Trophoblast cell (in vitro differentiated cells and primary cell): ENCODE results near the gene BHLHE41.

Experiments used
- DNase-seq, 2 donors: peaks; one replicate each; pipeline ENCODE4 v3.0.0-alpha.2; 2016
- H2AFZ ChIP-seq: 2 replicates; pipeline ENCODE4 v1.6.1; 2013; ENCODE audit warnings: low read length, moderate library complexity, mild to moderate bottlenecking; ENCODE audit not compliant: insufficient read depth, poor library complexity
- H2AK5ac ChIP-seq: 2 replicates; pipeline ENCODE4 v1.6.1; 2013; ENCODE audit warnings: mild to moderate bottlenecking, low read length
- H2BK120ac ChIP-seq: 2 replicates; pipeline ENCODE4 v1.6.1; 2013; ENCODE audit warnings: low read length, mild to moderate bottlenecking, moderate library complexity; ENCODE audit not compliant: insufficient read depth, poor library complexity
- H2BK12ac ChIP-seq: 2 replicates; pipeline ENCODE4 v1.6.1; 2013; ENCODE audit warnings: mild to moderate bottlenecking, low read length, moderate library complexity
- H2BK5ac ChIP-seq: 2 replicates; pipeline ENCODE4 v1.6.1; 2013; ENCODE audit warnings: low read length, low read depth, moderate library complexity, mild to moderate bottlenecking; ENCODE audit not compliant: poor library complexity
- H3K14ac ChIP-seq: 2 replicates; pipeline ENCODE4 v1.6.1; 2013; ENCODE audit warnings: mild to moderate bottlenecking, low read length
- H3K18ac ChIP-seq: 2 replicates; pipeline ENCODE4 v1.6.1; 2013; ENCODE audit warnings: mild to moderate bottlenecking, low read length
- H3K23ac ChIP-seq: 2 replicates; pipeline ENCODE4 v1.6.1; 2013; ENCODE audit warnings: low read length
- H3K27ac ChIP-seq: 2 replicates; pipeline ENCODE4 v1.5.1; 2013; ENCODE audit warnings: low read depth, mild to moderate bottlenecking, inconsistent platforms, low read length, moderate library complexity
- H3K27me3 ChIP-seq: 2 replicates; pipeline ENCODE4 v1.6.1; 2013; ENCODE audit warnings: inconsistent platforms, mild to moderate bottlenecking, low read length, moderate library complexity; ENCODE audit not compliant: insufficient read depth
- H3K36me3 ChIP-seq, 2 experiments: 1 replicate in 1 of 2; 2 replicates in 1 of 2; pipeline ENCODE4 v1.6.1; 2013; ENCODE audit warnings: low read length in 2 of 2, mild to moderate bottlenecking in 2 of 2, moderate library complexity in 1 of 2; ENCODE audit not compliant: insufficient read depth in 2 of 2, control insufficient read depth in 1 of 2
- H3K4ac ChIP-seq: 2 replicates; pipeline ENCODE4 v1.6.1; 2013; ENCODE audit warnings: low read depth, mild to moderate bottlenecking, low read length, moderate library complexity
- H3K4me1 ChIP-seq, 2 experiments: 1 replicate in 1 of 2; 2 replicates in 1 of 2; pipeline ENCODE4 v1.6.1; 2013; ENCODE audit warnings: low read length in 2 of 2, mild to moderate bottlenecking in 2 of 2, moderate library complexity in 1 of 2; ENCODE audit not compliant: insufficient read depth in 2 of 2, control insufficient read depth in 1 of 2
- H3K4me2 ChIP-seq: 2 replicates; pipeline ENCODE4 v1.6.1; 2013; ENCODE audit warnings: inconsistent platforms, mild to moderate bottlenecking, low read length, moderate library complexity
- H3K4me3 ChIP-seq: 2 replicates; pipeline ENCODE4 v1.5.1; 2013; ENCODE audit warnings: mild to moderate bottlenecking, low read depth, low read length, inconsistent platforms
- H3K79me1 ChIP-seq: one replicate; pipeline ENCODE4 v1.6.1; 2013; ENCODE audit warnings: low read length
- H3K79me2 ChIP-seq: 2 replicates; pipeline ENCODE4 v1.6.1; 2013; ENCODE audit warnings: low read length, mild to moderate bottlenecking; ENCODE audit not compliant: control insufficient read depth, insufficient read depth, poor library complexity
- H3K9ac ChIP-seq: 2 replicates; pipeline ENCODE4 v1.6.1; 2013; ENCODE audit warnings: mild to moderate bottlenecking, low read length
- H3K9me3 ChIP-seq: 2 replicates; pipeline ENCODE4 v1.6.1; 2013; ENCODE audit warnings: low read depth, mild to moderate bottlenecking, control low read depth, inconsistent platforms, low read length; ENCODE audit not compliant: insufficient read depth
- H4K12ac ChIP-seq: 2 replicates; pipeline ENCODE4 v1.6.1; 2013; ENCODE audit warnings: low read depth, mild to moderate bottlenecking, low read length, moderate library complexity
- H4K8ac ChIP-seq: 2 replicates; pipeline ENCODE4 v1.6.1; 2013; ENCODE audit warnings: low read depth, mild to moderate bottlenecking, low read length, moderate library complexity
- H4K91ac ChIP-seq: one replicate; pipeline ENCODE4 v1.6.1; 2013; ENCODE audit warnings: low read depth, mild to moderate bottlenecking, low read length, moderate library complexity
- WGBS: extraction: QIAGEN DNeasy Blood & Tissue Kit; methylation state at CpG from one replicate; pipeline ENCODE4 v1.1.7; 2013; ENCODE audit warnings: missing lambda C conversion rate; ENCODE audit not compliant: insufficient read length, insufficient coverage; ENCODE audit errors: extremely low coverage; 5-methylcytosine and 5-hydroxymethylcytosine counted together

The BHLHE41 gene

DNA sequence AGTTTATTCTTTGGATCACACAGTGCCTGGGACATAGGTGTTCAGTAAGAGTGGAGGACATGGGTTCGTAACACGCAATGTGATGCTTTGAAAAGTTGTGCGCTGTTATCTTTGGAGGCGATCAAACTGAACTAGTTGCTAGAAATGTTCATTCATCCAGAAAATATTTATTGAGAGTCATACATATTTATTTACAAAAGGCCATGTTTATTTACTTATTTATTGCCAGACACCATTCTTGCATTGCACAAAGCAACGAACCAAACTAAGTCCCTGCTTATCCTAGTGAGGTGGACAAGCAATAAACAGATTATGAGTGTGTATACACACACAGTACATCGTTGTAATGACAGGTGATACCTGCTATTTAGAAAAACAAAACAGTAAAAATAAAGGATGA, 12.6 kb downstream of the BHLHE41 start:
- Histone ChIP-seq H3K4ac (no peak overlapping the region), H2BK12ac (no peak overlapping the region), H3K4me3 (no peak overlapping the region), H3K27me3 (no peaks in the 10 kb centered on the region), H3K14ac (no peak overlapping the region), H2BK5ac (no peak overlapping the region), H4K91ac (no peak overlapping the region), H3K79me2 (no peaks in the 10 kb centered on the region), H3K4me1 (peaks cover 2 to 4% of the 10 kb centered on the region in 2 experiments), H2AFZ (no peak overlapping the region), H2AK5ac (no peak overlapping the region), H2BK120ac (no peak overlapping the region), H3K9me3 (no peaks in the 10 kb centered on the region), H3K4me2 (no peak overlapping the region), H3K27ac (no peak overlapping the region), H3K36me3 (no peaks in the 10 kb centered on the region), H4K8ac (no peak overlapping the region), H3K18ac (no peak overlapping the region), H3K79me1 (peaks cover 6% of the 10 kb centered on the region), H3K9ac (no peak overlapping the region), H4K12ac (no peak overlapping the region), H3K23ac (no peak overlapping the region)
- peak in 1 of 2 donors; percentile 56 for DNase-seq
- no CpG with 5 or more reads among the region's 6 CpGs for WGBS

- Histone ChIP-seq H4K12ac (no peak overlapping the region), H3K27me3 (no peaks in the 10 kb centered on the region), H3K4ac (no peak overlapping the region), H3K4me2 (no peak overlapping the region), H3K4me3 (no peak overlapping the region), H3K4me1 (peaks cover 2 to 4% of the 10 kb centered on the region in 2 experiments), H2BK120ac (no peak overlapping the region), H3K27ac (no peak overlapping the region), H3K9me3 (no peaks in the 10 kb centered on the region), H3K14ac (no peak overlapping the region), H4K91ac (no peak overlapping the region), H4K8ac (no peak overlapping the region), H3K36me3 (no peaks in the 10 kb centered on the region), H3K79me1 (peaks cover 5% of the 10 kb centered on the region), H2AFZ (no peak overlapping the region), H3K79me2 (no peaks in the 10 kb centered on the region), H2AK5ac (no peak overlapping the region), H3K9ac (no peak overlapping the region), H2BK5ac (no peak overlapping the region), H3K23ac (no peak overlapping the region), H3K18ac (no peak overlapping the region), H2BK12ac (no peak overlapping the region)
- WGBS: no CpG with 5 or more reads among the region's 10 CpGs
- no peak for DNase-seq
These were observed 15.4 kb downstream of the BHLHE41 start for GRCh38 chr12:26109343-26109881.

DNA sequence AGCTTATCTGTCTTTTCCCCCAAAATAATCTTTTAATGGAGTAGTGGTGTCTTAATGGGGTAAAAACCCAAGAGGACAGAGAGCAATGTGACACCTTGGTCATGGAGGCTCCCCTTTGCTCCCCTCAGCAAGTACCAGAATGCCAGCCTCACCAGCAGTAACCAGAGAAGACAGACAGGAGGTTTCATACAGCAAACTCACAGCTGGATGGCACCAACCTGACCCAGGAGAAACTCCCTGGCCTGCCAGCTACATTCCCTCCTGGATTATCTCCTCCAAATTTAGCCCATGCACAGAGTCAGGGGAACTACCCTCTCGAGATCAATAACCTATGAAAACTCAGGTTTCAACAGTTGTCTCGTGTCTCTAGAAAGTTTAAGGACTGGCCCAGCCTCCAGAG, 15.9 kb downstream of the BHLHE41 start:
- peaks cover under 1% of the 10 kb centered on the region for H3K79me1 ChIP-seq
- H3K9ac ChIP-seq: no peak overlapping the region
- peaks cover 2 to 4% of the 10 kb centered on the region in 2 experiments for H3K4me1 ChIP-seq
- H3K18ac ChIP-seq: no peak overlapping the region
- no peaks in the 10 kb centered on the region for H3K9me3 ChIP-seq
- H3K4ac ChIP-seq: no peak overlapping the region
- no CpG with 5 or more reads among the region's 2 CpGs for WGBS
- no peak for DNase-seq
- H4K12ac ChIP-seq: no peak overlapping the region
- no peak overlapping the region for H3K27ac ChIP-seq
- H4K8ac ChIP-seq: no peak overlapping the region
- H3K27me3 ChIP-seq: no peaks in the 10 kb centered on the region
- no peak overlapping the region for H4K91ac ChIP-seq
- no peaks in the 10 kb centered on the region for H3K79me2 ChIP-seq
- H3K14ac ChIP-seq: no peak overlapping the region
- H3K4me3 ChIP-seq: no peak overlapping the region
- no peak overlapping the region for H2AK5ac ChIP-seq
- H3K36me3 ChIP-seq: no peaks in the 10 kb centered on the region
- no peak overlapping the region for H3K4me2 ChIP-seq
- H2BK5ac ChIP-seq: no peak overlapping the region
- H2AFZ ChIP-seq: no peak overlapping the region
- no peak overlapping the region for H2BK12ac ChIP-seq
- H3K23ac ChIP-seq: no peak overlapping the region
- no peak overlapping the region for H2BK120ac ChIP-seq

DNA sequence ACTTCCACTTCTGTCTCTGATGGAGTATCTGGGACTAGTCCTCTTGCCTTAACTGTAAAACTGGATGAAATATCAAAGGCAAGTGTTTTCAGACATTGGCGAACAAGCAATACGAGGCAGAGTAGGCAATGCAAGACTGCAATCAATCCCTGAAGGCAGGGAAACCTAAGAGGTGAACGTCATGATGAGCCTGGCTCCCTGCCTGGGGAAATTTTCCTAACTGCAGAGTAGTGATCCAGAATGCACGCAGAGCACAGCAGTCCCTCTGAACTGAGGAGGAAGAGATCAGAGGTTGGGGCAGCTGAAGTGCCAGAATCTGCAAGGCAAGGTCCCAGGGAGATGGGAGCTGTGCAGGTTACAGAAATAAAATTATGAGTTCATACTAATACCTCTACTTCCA, 18.5 kb downstream of the BHLHE41 start:
- H3K27ac ChIP-seq: no peak overlapping the region
- no peak overlapping the region for H4K8ac ChIP-seq
- no peak overlapping the region for H2AFZ ChIP-seq

More for the DNA sequence above, 18.5 kb downstream of the BHLHE41 start:
- H3K9ac ChIP-seq: no peak overlapping the region
- no peak overlapping the region for H3K23ac ChIP-seq
- H2BK120ac ChIP-seq: no peak overlapping the region
- no peak overlapping the region for H2BK12ac ChIP-seq
- H2BK5ac ChIP-seq: no peak overlapping the region
- H3K4ac ChIP-seq: no peak overlapping the region
- H2AK5ac ChIP-seq: no peak overlapping the region
- H3K4me3 ChIP-seq: no peak overlapping the region
- H3K36me3 ChIP-seq: no peaks in the 10 kb centered on the region
- peaks cover 2% of the 10 kb centered on the region in 2 experiments for H3K4me1 ChIP-seq
- H3K18ac ChIP-seq: no peak overlapping the region
- no peaks in the 10 kb centered on the region for H3K9me3 ChIP-seq
- H4K12ac ChIP-seq: no peak overlapping the region
- H3K4me2 ChIP-seq: no peak overlapping the region
- H3K79me1 ChIP-seq: no peaks in the 10 kb centered on the region
- no CpG with 5 or more reads among the region's 4 CpGs for WGBS
- no peak overlapping the region for H3K14ac ChIP-seq
- H3K79me2 ChIP-seq: no peaks in the 10 kb centered on the region
- no peak for DNase-seq
- no peaks in the 10 kb centered on the region for H3K27me3 ChIP-seq
- no peak overlapping the region for H4K91ac ChIP-seq
